Mesothelial cell of epicardium (in vitro differentiated cells): ENCODE measurements around the gene HTRA1. TPM values are rescaled to one million over a fixed set of nuclear protein-coding genes. Genes with fewer than 3 reads are reported as not detected.

Experiments used
- DNase-seq, 2 experiments: peaks; one replicate each; pipeline ENCODE4 v3.0.0; 2021; ENCODE audit warnings: low spot score in 2 of 2; ENCODE audit not compliant: unreplicated experiment in 2 of 2
- H3K27ac Mint-ChIP-seq: 2 replicates; pipeline ENCODE4 v1.8.0; 2021; ENCODE audit warnings: mixed read lengths
- H3K27me3 Mint-ChIP-seq: 2 replicates; pipeline ENCODE4 v1.8.0; 2021; ENCODE audit warnings: low read depth, mixed read lengths
- H3K36me3 Mint-ChIP-seq: 2 replicates; pipeline ENCODE4 v1.8.0; 2021; ENCODE audit warnings: mixed read lengths
- H3K4me1 Mint-ChIP-seq: 2 replicates; pipeline ENCODE4 v1.8.0; 2021; ENCODE audit warnings: mixed read lengths
- H3K4me3 Mint-ChIP-seq: 2 replicates; pipeline ENCODE4 v1.8.0; 2021; ENCODE audit warnings: mild to moderate bottlenecking, moderate library complexity, mixed read lengths
- H3K9me3 Mint-ChIP-seq: 2 replicates; pipeline ENCODE4 v1.8.0; 2021; ENCODE audit warnings: mixed read lengths
- CTCF ChIP-seq: fragments of 200-600 bp; sonication (generic); IDR thresholded peaks from one replicate; pipeline ENCODE4 v1.5.0; 2021; ENCODE audit warnings: antibody characterized with exemption; ENCODE audit not compliant: unreplicated experiment
- total RNA-seq: library from RNA; stranded (reverse); gene quantifications from 3 replicates; pipeline ENCODE4 v1.2.1, GENCODE V29; 2021

The HTRA1 gene
- total RNA-seq, 1 donor from 2014 or later: 12.2 TPM

GRCh38 chr10:122503886-122504609 is 42.7 kb downstream of the HTRA1 start:
- Mint-ChIP-seq H3K4me3 (no peak overlapping the region), H3K36me3 (no peaks in the 10 kb centered on the region), H3K4me1 (peaks cover 55% of the 10 kb centered on the region), H3K9me3 (no peaks in the 10 kb centered on the region), H3K27ac (peak overlapping the region; percentile 75), H3K27me3 (no peaks in the 10 kb centered on the region)
- TF ChIP-seq CTCF: no peak
- DNase-seq: no peak

GRCh38 chr10:122504610-122504950 is 43.2 kb downstream of the HTRA1 start:
- H3K4me3 Mint-ChIP-seq: no peak overlapping the region
- H3K4me1 Mint-ChIP-seq: peaks cover 55% of the 10 kb centered on the region

DNA sequence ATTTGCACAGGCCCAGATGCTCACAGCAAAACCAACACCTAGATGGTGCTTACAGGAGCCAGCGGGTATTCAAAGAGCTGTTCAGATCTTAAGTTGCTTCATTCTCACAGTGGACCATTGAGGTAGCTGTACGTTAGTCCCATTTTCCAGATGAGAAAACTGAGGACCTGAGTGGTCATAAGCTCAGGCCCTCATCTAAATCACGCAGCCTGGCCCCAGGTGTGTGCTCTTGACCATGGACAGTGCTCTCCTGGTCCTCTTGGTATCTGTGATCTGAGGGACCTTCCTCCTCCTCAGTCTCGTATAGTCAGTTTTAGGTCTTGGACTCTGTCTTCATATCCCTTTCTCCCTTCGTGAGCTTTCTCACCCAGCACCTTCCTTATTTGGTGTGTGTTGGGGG is 43.7 kb downstream of the HTRA1 start:
- Mint-ChIP-seq H3K27ac (peak overlapping the region; percentile 49), H3K9me3 (no peaks in the 10 kb centered on the region), H3K27me3 (no peaks in the 10 kb centered on the region), H3K4me3 (no peak overlapping the region), H3K36me3 (no peaks in the 10 kb centered on the region), H3K4me1 (peaks cover 54% of the 10 kb centered on the region)
- no peak for DNase-seq
- TF ChIP-seq CTCF: no peak

More at GRCh38 chr10:122504610-122504950, 43.2 kb downstream of the HTRA1 start:
- no peaks in the 10 kb centered on the region for H3K9me3 Mint-ChIP-seq
- peak overlapping the region; percentile 75 for H3K27ac Mint-ChIP-seq
- no peak for TF ChIP-seq CTCF
- DNase-seq: peak; percentile 55 to 71
- no peaks in the 10 kb centered on the region for H3K36me3 Mint-ChIP-seq
- H3K27me3 Mint-ChIP-seq: no peaks in the 10 kb centered on the region

DNA sequence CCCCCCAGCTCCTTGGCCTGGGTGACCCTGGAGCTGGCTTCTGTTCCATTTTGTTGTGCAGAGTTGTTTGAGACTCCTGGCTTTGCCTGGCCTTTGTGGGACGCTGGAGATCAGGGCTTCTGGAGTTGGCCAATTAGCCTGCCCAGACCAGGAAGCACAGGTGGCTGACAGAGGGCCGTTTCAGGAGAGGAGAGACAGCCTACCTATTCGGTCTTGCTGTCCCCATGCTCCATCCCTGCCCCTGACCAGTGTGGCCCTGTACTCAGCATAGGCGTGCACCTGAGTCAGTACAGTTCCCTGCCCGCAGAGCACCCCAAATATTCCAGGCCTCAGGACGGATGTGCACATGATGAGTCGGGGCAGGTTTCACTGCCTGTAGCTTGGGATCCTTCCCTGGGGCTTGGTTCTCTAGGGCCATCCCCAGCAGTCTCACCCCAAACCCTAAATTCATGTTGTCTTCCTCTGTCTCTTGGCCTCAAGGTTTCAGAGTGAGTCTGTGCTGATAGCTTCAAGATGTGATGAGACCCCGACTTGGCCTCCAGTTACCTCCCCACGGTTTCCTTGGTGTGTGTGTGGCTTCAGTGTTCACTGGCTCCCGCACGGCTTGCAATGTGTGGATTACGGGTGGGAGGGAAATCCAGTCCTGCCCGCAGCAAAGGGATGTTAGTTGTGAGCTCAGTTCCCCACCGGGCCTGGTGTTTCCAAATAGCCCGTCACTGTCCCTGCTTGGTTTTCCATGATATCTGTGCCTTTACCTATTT is 44.7 kb downstream of the HTRA1 start:
- H3K9me3 Mint-ChIP-seq: no peaks in the 10 kb centered on the region
- no peak overlapping the region for H3K4me3 Mint-ChIP-seq
- no peak for TF ChIP-seq CTCF
- H3K36me3 Mint-ChIP-seq: no peaks in the 10 kb centered on the region
- DNase-seq: no peak
- no peaks in the 10 kb centered on the region for H3K27me3 Mint-ChIP-seq
- peaks cover 60% of the 10 kb centered on the region for H3K4me1 Mint-ChIP-seq
- no peak overlapping the region for H3K27ac Mint-ChIP-seq

DNA sequence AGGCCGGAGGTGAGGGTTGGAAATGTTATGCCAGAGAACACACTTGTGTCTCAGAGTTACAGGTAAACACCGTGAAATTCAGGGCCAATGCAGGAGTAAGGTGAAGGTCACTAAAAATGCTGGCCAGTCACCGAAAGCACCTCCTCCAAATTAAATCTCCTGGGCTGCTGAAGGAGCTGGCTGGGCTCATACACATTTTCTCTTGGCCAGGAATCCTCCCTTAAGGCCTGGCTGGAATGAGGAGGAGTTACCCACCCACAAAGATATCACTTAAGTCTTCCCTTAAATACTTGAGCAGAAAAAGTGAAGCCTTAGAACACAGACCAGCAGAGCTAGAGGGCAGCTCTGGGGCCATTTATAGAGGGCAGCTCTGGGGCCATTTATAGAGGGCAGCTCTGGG is 46.3 kb downstream of the HTRA1 start:
- DNase-seq: no peak
- H3K9me3 Mint-ChIP-seq: no peaks in the 10 kb centered on the region
- H3K36me3 Mint-ChIP-seq: no peaks in the 10 kb centered on the region
- TF ChIP-seq CTCF: no peak
- peak overlapping the region; percentile 48 for H3K27ac Mint-ChIP-seq
- no peaks in the 10 kb centered on the region for H3K27me3 Mint-ChIP-seq
- H3K4me1 Mint-ChIP-seq: peaks cover 60% of the 10 kb centered on the region
- H3K4me3 Mint-ChIP-seq: no peak overlapping the region
